ENCODE measurements around the gene VCX2. TPM values are rescaled to one million over a fixed set of nuclear protein-coding genes. Genes with fewer than 3 reads are reported as not detected.
"Not testable (repeated sequence)": the region's sequence is repeated elsewhere in the genome, so short reads cannot be mapped to it uniquely, and the experiment has no call there.

The VCX2 gene
- total RNA-seq, 1 experiment from 2014 or later = not detected

GRCh38 chrX:8126648-8127047 is 44.4 kb downstream of the VCX2 start:
- in situ Hi-C loops (cut with HindIII; ENCODE audit: low pct_unique_long_range_greater_than_20kb, low sequenced_read_pairs) = no loop called here
- DNase-seq (ENCODE audit: low read depth) = no peak

- in situ Hi-C loops (cut with HindIII; ENCODE audit: low pct_unique_long_range_greater_than_20kb, low sequenced_read_pairs) = no loop called here
- DNase-seq (ENCODE audit: low read depth) = no peak
Measured at GRCh38 chrX:8126092-8126491, 45.0 kb downstream of the VCX2 start.

- DNase-seq (ENCODE audit: low read depth) = no peak
- in situ Hi-C loops (cut with HindIII; ENCODE audit: low pct_unique_long_range_greater_than_20kb, low sequenced_read_pairs) = no loop called here
Measured at GRCh38 chrX:8125566-8125965, 45.5 kb downstream of the VCX2 start.

GRCh38 chrX:8122538-8122937 is 48.5 kb downstream of the VCX2 start:
- DNase-seq (ENCODE audit: low read depth) = no peak
- in situ Hi-C loops (cut with HindIII; ENCODE audit: low pct_unique_long_range_greater_than_20kb, low sequenced_read_pairs) = no loop called here

GRCh38 chrX:8121391-8121790 is 49.7 kb downstream of the VCX2 start:
- in situ Hi-C loops (cut with HindIII; ENCODE audit: low pct_unique_long_range_greater_than_20kb, low sequenced_read_pairs); DNase-seq (ENCODE audit: low read depth): not testable (repeated sequence)

Other genes with a start within 250 kb of the VCX2 start
- 26.7 and 39.2 TPM in 2 replicates for gene PNPLA4, start 243.9 kb downstream of the VCX2 start, total RNA-seq (2014; rRNA removed; shearing (Covaris generic); ENCODE audit: low replicate concordance)

All from Caki2 (cell line).